Loucy (cell line): Measurements from ENCODE around the gene BAZ1A.

Experiments
- EZH2phosphoT487 ChIP-seq: fragments of 200-600 bp; IDR thresholded peaks from 2 replicates; pipeline ENCODE4 v1.6.1; 2018; ENCODE audit warnings: antibody characterized with exemption, mild to moderate bottlenecking, moderate library complexity, borderline replicate concordance
- TF ChIP-seq, protein P1 (sequence below): fragments of 200-600 bp; sonication (generic); conservative IDR thresholded peaks from 2 replicates; pipeline ENCODE4 v1.5.1; 2014; ENCODE audit warnings: mild to moderate bottlenecking, antibody characterized with exemption, low read length

DNA sequence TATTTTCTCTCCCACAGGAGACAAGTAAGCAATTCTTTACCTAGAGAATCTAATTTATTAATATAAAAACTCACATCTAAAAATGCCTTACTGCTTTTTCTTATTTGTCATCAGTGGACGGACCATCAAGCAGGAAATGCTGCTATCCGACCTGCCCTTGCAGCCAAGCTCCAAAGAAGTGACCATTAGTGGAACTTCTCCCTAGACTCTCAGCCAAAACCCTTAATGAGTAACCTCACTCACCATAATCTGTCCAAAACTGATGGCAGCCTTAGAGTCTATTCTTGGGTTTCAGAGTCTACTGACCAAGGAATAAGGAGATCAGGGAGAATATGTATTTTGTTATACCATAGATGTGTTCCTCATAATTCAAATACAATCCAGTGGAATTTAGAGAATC lies 99.8 kb downstream of the BAZ1A start:
- TF ChIP-seq, protein P1, sequence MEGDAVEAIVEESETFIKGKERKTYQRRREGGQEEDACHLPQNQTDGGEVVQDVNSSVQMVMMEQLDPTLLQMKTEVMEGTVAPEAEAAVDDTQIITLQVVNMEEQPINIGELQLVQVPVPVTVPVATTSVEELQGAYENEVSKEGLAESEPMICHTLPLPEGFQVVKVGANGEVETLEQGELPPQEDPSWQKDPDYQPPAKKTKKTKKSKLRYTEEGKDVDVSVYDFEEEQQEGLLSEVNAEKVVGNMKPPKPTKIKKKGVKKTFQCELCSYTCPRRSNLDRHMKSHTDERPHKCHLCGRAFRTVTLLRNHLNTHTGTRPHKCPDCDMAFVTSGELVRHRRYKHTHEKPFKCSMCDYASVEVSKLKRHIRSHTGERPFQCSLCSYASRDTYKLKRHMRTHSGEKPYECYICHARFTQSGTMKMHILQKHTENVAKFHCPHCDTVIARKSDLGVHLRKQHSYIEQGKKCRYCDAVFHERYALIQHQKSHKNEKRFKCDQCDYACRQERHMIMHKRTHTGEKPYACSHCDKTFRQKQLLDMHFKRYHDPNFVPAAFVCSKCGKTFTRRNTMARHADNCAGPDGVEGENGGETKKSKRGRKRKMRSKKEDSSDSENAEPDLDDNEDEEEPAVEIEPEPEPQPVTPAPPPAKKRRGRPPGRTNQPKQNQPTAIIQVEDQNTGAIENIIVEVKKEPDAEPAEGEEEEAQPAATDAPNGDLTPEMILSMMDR = no peak
- TF ChIP-seq EZH2phosphoT487 = no peak
